DMS 273 (cell line): ENCODE measurements around the gene SLC13A3.

Source experiments
- DNase-seq: peaks from one replicate; lab custom pipeline; 2025; ENCODE audit not compliant: unreplicated experiment; lab: John Stamatoyannopoulos, UW

SLC13A3 gene

DNA sequence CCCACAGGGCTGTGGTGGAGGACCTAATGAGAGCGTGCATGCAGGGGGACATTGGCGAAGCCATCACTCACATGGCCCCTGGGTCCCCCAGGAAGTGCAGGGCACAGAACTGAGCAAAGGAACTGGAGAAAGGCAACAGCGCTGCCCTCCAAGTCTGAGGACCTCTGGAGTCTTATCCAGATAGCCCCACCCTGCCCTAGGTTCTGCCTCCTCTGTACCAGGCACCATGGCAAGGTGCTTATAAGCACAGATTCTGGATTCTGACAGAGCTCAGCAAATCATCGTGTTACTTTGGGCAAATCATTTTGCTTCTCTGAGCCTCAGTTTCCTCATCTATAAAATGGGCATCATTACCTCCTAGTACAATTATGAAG, 44.5 kb downstream of the SLC13A3 start:
- DNase-seq, result no peak

DNA sequence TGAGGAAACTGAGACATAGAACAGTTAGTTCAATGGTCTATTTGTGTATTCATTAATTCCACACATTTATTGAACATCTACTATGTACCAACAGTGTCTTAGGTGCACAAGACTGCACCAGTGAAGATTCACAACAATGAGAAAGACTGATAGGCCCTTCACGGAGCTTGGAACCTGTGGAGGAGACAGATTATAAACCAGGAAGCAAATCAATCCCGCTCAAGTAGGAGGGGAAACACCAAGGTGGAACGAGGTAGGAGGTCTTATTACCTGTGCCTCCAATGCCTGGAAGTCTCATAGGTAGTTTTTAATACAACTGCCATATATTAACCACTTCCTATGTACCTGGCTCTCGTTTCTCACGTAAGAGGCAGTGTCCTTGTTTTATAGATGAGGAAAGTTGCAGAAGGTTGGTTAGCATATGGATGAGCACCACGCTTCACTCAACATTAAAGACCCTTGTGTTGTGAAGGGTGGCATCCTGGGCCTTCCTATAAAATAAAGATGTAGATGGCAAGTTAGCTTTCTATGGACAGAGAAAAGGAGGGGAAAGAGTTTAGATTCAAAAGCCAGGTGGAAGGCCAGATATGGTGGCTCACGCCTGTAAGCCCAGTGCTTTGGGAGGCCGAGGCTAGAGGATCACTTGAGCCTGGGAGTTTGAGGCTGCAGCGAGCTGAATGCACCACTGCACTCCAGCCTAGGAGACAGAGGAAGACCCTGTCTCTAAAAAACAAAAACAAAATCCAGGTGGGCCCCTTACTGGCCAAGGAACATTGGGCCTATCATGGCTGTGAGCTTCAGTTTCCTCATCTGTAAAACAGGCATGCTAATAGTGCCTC, 45.1 kb downstream of the SLC13A3 start:
- DNase-seq, result no peak

DNA sequence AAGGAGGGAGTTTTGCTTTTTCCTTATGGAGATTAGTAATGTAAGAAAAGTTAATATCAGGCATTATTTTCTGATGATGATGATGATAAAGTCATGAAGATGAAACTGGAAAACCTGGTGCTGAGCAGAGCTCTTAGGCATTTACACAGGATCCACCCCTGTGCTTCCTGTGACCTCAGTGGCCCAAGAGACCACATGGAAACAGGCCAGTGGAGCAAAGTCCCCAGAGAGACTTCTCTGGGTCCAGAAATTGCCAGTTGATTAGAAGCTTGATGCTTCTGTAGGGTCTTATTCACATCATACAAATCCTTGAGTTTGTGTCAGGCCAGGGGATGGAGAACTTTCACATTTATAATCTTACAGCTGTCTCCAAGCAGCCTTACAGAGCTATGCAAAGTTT, 46.1 kb downstream of the SLC13A3 start:
- DNase-seq, result no peak

DNA sequence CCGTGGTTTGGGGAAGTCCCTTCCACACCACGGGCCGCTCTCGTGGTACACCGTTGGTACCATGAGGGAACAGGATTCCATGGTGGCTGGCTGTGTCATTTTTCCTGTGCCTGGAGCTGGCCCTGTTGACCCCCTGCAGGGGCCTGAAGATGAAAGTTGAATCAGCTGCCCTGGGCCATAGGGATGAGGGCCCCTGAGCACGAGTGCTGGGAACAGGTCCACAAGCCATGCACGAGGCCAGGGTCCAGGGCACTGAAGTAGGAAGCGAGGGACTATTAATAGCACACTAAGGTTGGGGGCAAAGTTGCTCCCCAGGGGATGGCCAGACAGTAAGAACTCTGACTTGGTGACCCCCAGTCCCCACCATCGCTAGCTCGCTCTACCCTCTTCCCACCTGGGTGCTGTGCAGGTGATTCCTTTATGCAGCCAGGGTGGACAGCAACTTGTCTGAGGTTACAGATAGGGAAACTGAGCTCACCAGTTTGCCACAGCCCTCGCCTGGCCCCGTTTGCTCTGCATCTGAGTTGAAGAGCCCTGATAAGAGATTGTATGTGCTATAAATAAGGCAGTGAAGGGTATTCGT, 46.6 kb downstream of the SLC13A3 start:
- no peak for DNase-seq

DNA sequence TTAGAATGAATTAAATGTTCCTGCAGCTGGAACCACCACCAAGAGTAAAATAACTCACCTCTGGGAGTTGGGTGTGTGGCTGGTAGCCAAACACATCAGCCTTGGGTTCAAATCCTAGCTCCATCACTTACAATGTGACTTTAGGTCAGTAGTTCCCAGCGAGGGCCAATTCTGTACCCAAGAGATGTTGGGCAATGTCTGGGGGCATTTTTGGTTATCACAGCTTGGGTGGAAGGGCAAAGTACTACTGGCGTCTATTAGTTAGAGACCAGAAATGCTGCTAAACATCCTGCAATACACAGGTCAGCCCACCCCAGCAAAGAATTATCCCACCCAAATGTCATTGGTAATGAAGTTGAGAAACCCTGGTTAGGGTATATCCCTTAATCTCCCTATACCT, 48.8 kb downstream of the SLC13A3 start:
- DNase-seq, result no peak

DNA sequence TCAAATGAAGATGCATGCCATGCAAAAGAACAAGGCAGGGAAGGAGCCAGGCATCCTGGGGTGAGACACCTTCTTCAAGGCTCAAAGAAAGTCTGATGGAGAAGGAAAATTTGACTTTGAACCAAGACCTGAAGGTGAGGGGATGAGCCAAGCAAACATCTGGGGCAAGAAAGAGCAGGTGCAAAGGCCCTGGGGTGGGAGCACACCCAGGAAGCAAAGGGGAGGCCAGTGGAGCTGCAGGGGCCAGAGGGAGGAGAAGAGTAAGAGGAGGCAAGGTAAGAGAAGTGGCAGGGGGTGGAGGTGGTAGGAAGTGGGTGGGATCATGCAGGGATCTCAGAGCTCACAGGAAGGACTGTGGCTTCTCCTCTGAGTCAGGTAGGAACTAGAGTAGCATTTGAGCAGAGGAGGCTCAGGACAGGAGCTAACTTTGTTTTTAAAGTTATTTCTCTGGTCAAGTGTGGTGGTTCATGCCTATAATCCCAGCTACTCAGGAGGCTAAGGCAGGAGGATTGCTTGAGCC, 49.6 kb downstream of the SLC13A3 start:
- DNase-seq, result no peak

DNA sequence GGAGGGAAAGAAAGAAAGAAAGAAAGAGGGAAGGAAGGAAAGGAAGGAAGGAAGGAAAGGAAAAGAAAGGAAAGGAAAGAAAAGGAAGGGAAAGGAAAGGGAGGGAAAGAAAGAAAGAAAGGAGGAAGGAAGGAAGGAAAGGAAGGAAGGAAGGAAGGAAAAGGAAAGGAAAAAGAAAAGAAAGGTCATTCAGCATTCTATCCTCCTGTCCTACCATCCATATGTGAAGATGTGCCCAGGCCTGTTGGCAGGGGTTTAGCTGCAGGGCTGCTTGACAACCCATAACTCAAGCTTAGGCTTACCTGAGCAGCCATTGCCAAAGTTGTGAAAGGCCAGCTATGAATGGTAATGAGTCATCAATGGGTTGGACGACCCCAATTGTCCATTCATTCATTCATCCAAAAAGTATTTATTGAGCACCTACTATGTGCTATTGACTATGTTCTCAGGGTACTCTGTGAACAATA, 50.9 kb downstream of the SLC13A3 start:
- DNase-seq, result no peak

DNA sequence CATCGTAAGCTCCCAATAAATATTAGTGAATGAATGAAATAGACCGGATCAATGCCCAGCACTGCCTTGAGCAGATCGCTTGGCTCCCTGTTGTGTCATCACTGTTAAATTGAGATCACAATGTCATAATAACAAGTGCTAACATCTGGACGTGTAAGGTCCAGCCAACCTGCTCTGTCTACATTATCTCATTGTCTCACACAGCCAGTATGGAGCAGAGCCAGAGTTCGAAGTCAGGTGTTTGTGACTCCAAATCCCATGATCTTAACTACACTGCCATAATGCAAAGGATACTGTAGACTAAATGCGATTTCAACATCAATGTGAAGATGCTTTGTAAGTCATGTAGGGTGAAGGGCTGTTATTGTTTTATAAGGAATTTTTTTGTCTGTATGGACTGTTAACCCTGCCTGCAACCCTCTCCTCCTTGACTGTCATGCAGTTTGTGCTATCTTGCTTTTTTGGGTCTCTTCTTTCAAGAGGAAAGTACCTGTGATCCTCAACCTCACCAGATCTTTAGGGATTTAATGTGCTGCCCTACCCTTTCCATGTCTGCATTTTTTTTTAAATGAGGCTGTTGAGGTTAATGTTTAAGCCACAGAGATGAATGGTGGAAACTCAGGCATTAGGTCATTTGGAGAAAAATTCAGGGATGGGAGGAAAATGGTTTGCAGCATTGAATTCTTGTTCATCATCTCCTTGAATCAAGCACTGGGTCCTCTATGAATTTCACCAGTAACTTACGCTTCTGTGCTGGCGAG, 51.9 kb downstream of the SLC13A3 start:
- no peak for DNase-seq

DNA sequence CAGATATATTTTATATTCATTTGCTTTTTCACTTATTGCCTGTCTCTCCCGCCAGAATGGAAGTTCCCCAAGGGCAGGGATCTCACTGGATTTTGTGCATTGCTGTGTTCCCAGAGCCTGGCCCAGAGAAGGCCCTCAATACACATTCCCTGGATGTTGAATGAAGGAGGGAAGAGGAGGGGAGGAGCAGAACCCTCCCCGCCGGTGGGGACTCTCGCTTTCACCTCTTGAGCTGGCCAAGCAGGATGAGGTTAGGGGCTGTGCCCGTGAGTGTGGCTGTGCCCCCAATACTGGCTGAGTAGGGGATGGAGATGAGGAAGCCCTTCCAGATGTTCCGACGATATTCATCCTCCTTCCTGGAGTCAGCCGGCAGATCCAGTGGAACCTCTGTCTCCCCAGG, 55.3 kb downstream of the SLC13A3 start:
- DNase-seq, result no peak

DNA sequence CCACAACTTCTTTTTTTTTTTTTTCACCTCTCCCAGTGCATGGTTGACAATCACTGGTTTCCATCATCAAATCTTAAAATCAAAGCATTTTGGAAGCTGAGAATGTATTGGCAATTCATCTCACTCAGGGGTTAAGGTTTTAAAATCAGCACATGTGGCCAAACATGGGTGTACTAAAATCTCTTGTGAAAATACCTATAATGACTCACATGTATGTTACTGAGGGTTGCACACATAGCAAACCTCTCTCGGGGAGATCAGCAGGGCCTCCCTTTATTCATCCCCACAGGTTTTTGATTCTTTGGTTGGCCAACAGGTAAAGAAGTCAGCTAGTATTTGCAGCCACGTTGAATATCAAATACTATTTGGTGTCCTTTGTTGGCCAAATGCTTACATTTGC, 56.5 kb downstream of the SLC13A3 start:
- no peak for DNase-seq

DNA sequence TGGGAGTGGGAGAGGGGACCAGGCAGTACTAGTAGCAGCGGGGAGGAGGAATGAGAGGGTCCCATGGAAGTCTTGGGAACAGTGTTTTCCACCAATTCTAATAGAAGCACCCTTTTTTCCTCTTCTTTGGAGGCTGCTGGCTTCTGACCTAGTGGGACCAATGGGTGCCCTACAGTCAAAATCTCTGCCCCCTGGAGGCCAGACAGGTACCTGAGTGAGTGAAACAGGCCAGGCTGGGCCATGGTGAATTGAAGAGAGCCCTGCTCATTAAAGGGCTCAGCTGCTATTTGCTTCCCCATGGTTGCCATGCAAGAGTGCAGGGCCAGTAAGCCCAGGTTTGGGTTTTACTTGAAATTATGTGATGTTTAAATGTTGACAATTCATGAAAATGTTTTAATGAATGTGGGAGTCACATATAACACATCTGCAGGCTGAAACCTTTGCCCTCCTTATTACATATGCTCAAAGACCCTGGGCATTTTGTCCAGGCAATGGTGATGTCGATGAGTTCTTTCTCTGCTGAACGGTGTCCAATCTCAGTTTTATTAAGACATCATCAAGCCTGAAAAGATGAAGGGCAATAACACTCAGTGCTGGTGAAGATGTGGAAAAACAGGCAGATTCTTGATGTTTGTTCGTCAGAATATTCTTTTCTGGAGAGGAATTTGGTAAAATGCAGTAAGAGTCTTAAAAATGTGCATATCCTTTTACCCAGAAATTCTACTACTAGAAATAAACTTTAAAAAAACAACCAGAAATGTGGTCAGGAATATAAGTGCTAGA, 58.5 kb downstream of the SLC13A3 start:
- peak; percentile 27 for DNase-seq

DNA sequence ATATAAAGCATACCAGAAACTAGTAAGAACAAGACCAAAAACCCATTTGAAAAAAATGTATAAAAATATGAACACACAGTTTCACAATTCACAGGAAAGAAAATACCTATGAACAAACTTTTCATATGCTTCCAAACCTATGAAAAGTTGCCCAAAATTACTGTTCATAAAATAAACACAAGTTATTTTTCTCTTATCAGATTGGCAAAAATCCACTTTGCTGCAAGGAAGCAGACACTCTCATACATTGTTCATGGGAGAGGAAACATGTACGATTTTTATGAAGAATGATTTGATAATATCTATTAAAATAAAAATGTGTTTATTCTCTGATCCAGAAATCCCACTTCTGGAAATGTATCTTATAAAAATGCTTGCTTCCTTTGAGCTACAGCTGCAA, 60.8 kb downstream of the SLC13A3 start:
- DNase-seq, result no peak

DNA sequence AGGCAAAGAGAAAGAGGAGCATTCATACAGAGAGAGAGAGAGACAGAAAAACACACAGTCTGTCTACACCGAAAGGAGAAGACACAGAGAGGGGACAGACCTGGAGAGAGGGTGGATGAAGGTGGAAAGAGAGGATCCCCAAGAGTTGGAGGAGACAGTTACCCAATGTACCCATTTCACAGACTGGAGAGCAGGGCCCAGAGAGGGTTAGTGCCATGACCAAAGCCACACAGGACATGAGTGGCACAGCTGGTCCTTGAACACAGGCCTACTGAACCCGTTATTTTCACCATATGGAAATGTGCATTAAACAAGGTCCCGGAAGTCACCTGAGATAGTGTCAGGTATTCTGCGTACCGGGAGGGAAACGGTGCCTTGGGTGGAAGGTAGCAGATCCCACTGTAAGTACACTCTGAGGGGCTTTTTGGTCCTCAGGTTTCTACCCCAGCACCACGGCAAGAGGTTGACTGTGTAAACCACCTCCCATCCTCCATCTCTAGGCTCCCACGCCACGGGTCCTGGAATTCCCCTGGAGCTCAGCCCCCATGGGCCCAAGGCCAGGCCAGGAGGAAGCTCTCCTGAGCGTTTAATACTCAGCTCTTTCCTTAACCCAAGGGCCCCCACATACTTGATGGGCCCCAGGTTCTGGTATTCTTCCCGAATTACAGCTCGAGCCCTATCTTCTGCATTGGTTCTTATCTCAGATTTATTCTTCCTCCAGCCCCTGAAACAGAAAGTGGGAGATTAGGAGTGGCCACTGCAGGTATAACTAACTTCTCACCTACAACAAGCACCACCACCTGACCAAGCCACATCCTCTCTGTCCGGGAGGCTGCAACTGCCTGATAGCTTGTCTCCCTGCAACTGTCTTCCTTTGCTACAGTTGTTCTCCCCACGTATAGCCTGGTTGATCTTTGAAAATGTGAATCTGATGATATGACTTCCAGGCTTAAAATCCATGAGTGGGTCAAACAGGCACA, 62.4 kb downstream of the SLC13A3 start:
- DNase-seq, result no peak

DNA sequence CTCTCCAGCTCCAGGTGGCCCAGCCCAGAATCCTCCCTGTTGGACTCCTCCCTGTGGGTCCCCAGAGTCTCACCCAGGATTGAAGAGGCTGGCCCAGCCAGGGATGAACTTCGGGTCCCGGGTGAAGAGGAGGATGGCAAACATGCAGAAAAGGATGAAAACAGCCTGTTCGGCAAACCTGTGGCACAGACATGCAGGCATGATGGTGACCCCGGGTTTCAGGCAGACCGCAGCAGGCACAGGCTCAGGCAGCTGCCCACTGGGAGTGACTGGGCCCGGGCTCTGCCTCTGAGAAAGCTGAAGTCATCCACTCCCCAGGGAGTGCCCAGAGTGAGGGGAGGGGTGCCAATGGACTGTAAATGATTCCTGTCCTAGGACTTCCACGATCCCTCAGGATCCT, 63.3 kb downstream of the SLC13A3 start:
- no peak for DNase-seq

DNA sequence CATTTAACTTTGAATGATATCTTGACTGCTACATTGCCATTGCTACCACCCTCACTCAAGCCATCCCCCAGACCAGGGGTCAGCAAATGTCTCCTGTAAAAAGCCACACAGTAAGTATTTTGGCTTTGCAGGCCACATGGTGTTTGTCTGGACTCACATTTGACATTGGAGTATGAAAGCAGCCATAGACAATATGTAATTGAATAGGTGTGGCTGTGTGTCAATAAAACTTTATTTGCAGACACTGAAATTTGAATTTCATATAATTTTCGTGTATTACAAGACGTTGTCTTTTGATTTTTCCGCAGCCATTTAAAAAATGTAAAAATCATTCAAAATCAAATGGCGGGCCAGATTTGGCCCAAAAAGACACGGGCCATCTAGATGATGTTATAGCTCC, 64.5 kb downstream of the SLC13A3 start:
- no peak for DNase-seq

DNA sequence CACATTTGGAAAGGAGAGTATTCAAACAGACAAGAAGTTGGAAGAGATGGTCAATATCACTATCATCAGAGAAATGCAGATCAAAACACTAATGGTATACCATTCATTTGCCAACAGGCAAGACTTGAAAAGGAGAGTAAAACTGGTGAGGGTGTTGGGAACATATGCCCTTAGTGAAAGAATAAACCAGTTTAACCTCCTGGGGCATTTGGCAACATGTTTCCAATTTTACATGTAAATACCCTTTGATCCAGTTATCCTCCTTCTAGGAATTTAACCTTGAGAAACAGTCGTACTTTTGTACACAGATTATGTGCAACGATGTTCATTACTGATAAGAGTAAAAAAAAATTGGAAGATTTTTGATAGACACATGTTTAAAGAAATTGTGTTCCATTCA, 66.8 kb downstream of the SLC13A3 start:
- DNase-seq, result no peak

DNA sequence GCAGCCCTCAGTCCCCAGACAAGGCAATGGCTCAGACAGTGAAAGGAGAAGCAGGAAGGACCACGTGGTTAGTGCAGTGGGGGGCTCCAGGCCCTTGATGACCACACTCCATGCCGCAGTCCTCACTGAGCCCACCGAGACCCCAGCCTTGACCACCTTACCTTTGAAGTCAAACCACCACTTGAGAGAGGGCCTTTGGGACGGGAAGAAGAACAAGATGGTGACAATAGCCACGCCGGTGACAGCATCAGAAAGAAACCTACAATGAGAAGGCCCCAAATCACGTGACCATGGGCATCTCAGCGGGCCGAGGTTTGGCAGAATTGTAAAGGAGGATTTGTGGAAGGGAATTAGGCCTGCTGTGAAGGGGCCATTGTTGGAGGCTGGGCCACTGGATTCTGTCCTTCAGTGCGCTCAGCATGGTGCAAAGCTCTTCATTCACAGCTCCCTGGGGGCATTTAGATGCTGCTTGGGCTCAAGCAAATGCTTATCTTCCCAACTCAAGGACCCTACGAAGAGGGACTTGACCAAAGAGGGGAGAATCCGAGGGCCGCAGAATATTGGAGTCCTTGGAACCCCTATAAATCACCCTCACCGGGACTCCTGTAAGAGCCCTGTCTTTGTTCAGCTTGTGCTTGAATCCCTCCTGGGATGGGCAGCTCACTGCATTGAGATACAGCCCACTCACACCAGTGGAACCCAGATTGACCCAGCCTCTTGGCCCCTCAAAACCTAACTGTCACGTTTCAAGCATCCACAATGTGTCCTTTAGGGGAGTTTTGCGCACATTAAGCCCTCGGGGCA, 67.6 kb downstream of the SLC13A3 start:
- DNase-seq, result no peak

DNA sequence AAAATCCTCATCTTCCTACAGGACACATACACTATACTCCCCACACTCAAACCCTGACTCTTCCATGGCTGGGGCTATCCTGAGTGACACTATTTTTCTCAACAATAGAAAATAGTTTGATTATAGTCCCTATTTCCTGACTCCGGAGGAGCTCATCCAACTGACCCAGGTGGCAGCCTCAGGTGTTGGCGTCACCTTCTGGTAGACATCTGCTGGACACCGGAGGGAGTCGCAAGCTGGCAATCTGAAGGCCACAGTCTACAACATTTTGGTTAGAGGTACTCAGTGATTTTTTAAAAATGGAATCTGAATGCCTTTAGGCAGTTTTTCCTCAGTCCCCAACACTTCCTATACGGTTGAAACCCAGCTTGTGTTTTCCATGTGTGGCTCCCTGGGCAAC, 68.6 kb downstream of the SLC13A3 start:
- no peak for DNase-seq

DNA sequence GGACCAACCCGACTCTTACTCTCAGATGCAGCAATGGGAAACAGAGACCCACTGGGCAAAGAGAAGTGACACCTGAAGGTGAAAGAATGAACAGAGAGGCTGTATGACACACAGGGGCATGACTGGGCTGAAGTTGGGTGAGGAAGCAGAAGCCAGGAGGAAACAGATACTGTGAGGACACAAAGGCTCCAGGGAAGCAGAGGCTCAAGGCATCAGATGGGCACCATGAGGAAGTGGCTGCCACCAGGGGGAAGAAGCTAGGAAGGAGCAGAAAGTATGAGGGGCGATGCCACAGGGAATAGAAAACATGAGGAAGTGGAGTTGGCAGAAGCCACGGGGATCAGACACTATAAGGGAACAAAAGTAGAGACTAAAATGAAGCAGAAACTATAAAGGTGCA, 69.9 kb downstream of the SLC13A3 start:
- no peak for DNase-seq
